Activated CD8-positive, alpha-beta T cell treated with anti-CD3 and anti-CD28 coated beads for 36 hours (primary cell): ENCODE measurements around the gene RETSAT. TPM values are rescaled to one million over a fixed set of nuclear protein-coding genes. Genes with fewer than 3 reads are reported as not detected.
"Not testable (repeated sequence)": the region's sequence is repeated elsewhere in the genome, so short reads cannot be mapped to it uniquely, and the experiment has no call there.

Experiments
- ATAC-seq: fragments of 200-7000 bp; cut with Tn5 transposase; one replicate; pipeline ENCODE4 v1.10.0; 2021; ENCODE audit warnings: mild to moderate bottlenecking, moderate library complexity
- CTCF ChIA-PET: fragments of 350-600 bp; sonication (Branson Sonifier 250); formaldehyde crosslinking; loops from one replicate; lab custom pipeline; 2021; ENCODE audit warnings: antibody characterized with exemption; lab: Charles Lee
- POLR2A ChIA-PET: fragments of 350-600 bp; sonication (Branson Sonifier 250); formaldehyde crosslinking; loops from one replicate; lab custom pipeline; 2021; ENCODE audit warnings: antibody characterized with exemption; lab: Charles Lee
- DNase-seq: peaks from one replicate; pipeline ENCODE4 v3.0.0-alpha.2; 2020
- H3K27ac Mint-ChIP-seq: one replicate; pipeline ENCODE4 v1.8.0; 2021; ENCODE audit warnings: mild to moderate bottlenecking, mixed read lengths
- H3K27me3 Mint-ChIP-seq: one replicate; pipeline ENCODE4 v1.8.0; 2021; ENCODE audit warnings: mixed read lengths
- H3K36me3 Mint-ChIP-seq: one replicate; pipeline ENCODE4 v1.8.0; 2021; ENCODE audit warnings: low read depth, mixed read lengths
- H3K4me1 Mint-ChIP-seq: one replicate; pipeline ENCODE4 v1.8.0; 2021; ENCODE audit warnings: low read depth, mixed read lengths
- H3K4me3 Mint-ChIP-seq: one replicate; pipeline ENCODE4 v1.8.0; 2021; ENCODE audit warnings: mild to moderate bottlenecking, moderate library complexity, mixed read lengths
- H3K9me3 Mint-ChIP-seq: one replicate; pipeline ENCODE4 v1.8.0; 2021; ENCODE audit warnings: mixed read lengths
- intact Hi-C: fragments of 100-400 bp; cut with micrococcal nuclease; formaldehyde crosslinking; loops from one replicate; pipeline ENCODE4 v1.10.0; 2022
- total RNA-seq, 2 experiments: library from RNA; stranded (reverse); gene quantifications; one replicate each; pipeline ENCODE4 v1.2.3, GENCODE V29; 2021
- TF ChIP-seq, protein P1 (sequence below): fragments of 200-600 bp; IDR thresholded peaks from one replicate; pipeline ENCODE4 v1.8.0; 2022; ENCODE audit warnings: antibody characterized with exemption, mild to moderate bottlenecking

RETSAT gene
- total RNA-seq, 2 experiments from 2014 or later, result 21.3 to 22.9 TPM

DNA sequence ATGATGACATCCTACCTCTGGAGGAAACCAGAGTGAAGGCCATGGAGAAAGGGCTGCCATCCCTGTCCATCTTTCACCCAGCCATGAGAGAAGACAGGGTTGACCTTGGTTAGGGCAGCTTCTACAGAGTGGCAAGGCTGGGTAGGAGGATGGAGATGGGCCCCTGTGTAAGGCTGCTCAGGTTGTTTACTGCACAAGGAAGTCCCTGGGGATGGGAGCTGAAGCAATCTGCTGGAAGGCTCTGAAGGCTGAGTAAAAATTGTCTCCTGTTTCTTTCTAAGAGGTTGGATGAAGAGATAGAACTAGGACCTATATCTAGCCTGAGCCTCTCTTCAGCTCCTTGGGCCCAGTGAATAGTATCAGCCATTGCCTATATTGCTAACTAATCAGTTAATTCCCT lies 14.6 kb upstream of the RETSAT start:
- ChIA-PET CTCF (interaction anchor here (2.6 kb wide), 1 partner anchor 14 kb away, joined by 11 read pairs; the partner anchor contains the start of genes ELMOD3 and RETSAT), POLR2A (interaction anchor here (1.4 kb wide), 1 partner anchor 26 kb away, joined by 3 read pairs; no protein-coding TSS in a partner anchor)
- DNase-seq (no peak), ATAC-seq (no peak)
- H3K36me3 Mint-ChIP-seq, result peaks cover 3% of the 10 kb centered on the region
- intact Hi-C loops, result no loop called here
- H3K4me1 Mint-ChIP-seq, result no peaks in the 10 kb centered on the region
- H3K27ac Mint-ChIP-seq, result no peak overlapping the region
- TF ChIP-seq, protein P1, sequence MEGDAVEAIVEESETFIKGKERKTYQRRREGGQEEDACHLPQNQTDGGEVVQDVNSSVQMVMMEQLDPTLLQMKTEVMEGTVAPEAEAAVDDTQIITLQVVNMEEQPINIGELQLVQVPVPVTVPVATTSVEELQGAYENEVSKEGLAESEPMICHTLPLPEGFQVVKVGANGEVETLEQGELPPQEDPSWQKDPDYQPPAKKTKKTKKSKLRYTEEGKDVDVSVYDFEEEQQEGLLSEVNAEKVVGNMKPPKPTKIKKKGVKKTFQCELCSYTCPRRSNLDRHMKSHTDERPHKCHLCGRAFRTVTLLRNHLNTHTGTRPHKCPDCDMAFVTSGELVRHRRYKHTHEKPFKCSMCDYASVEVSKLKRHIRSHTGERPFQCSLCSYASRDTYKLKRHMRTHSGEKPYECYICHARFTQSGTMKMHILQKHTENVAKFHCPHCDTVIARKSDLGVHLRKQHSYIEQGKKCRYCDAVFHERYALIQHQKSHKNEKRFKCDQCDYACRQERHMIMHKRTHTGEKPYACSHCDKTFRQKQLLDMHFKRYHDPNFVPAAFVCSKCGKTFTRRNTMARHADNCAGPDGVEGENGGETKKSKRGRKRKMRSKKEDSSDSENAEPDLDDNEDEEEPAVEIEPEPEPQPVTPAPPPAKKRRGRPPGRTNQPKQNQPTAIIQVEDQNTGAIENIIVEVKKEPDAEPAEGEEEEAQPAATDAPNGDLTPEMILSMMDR, result no peak
- no peaks in the 10 kb centered on the region for H3K27me3 Mint-ChIP-seq
- H3K4me3 Mint-ChIP-seq, result no peak overlapping the region
- no peaks in the 10 kb centered on the region for H3K9me3 Mint-ChIP-seq

DNA sequence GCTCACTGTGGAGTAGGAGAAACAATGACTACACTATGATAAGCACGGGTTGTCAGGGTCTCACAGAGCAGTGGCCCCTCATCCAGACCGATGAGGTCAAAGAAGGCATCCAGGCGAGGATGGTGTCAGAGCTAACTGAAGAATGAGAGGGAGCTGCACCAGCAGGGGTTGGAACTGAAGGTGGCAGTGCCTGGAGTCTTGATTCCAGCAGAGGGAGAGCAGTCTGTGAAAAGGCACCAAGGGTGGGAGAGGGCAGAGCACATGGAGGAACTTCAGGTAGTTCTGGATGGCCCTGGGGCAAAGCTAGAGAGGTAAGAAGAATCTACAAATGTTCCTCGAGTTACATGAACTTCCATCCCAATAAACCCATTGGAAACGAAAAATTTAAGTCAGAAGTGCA lies 12.9 kb upstream of the RETSAT start:
- Mint-ChIP-seq H3K4me1 (no peaks in the 10 kb centered on the region), H3K27ac (no peak overlapping the region), H3K9me3 (no peaks in the 10 kb centered on the region), H3K4me3 (no peak overlapping the region), H3K36me3 (peaks cover 9% of the 10 kb centered on the region), H3K27me3 (no peaks in the 10 kb centered on the region)
- ATAC-seq (no peak), DNase-seq (no peak)
- TF ChIP-seq, protein P1, result no peak
- POLR2A ChIA-PET, result interaction anchor here (0.7 kb wide), 1 partner anchor 145 kb away, joined by 3 read pairs; no protein-coding TSS in a partner anchor
- CTCF ChIA-PET, result interaction anchor here (2.3 kb wide), 1 partner anchor 10 kb away, joined by 6 read pairs; no protein-coding TSS in a partner anchor
- intact Hi-C loops, result no loop called here

DNA sequence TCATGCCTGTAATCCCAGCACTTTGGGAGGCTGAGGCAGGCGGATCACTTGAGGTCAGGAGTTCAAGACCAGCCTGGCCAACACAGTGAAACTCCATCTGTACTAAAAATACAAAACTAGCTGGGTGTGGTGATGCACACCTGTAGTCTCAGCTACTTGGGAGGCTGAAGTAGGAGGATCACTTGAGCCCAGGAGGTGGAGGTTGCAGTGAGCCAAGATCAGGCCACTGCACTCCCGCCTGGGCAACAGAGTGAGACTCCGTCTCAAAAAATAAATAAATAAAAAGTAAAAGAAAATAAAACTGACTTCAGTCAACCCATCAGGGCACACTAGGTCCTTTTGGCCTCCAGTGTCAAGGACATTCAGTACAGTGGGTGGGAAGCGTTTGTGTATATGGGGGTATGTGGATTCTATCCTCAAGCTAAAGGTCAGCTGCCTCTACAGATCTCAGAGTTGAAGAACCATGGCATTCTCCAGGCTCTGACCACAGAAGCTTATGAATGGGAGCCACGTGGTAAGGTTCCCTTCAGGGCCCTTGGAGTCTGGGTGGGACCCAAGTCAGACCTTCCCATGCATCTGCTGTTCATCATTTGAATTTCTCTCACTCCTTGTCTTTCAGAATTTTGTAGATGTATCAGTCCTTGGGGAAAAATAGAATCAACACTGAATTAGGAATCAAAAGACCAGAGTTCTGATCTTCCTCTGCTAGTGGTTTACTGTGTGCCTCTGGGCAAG lies 8.5 kb upstream of the RETSAT start:
- POLR2A ChIA-PET, ATAC-seq, H3K4me1 Mint-ChIP-seq, H3K4me3 Mint-ChIP-seq, DNase-seq, H3K27me3 Mint-ChIP-seq, CTCF ChIA-PET, H3K9me3 Mint-ChIP-seq, intact Hi-C loops, H3K27ac Mint-ChIP-seq: not testable (repeated sequence)
- H3K36me3 Mint-ChIP-seq, result peaks cover 21% of the 10 kb centered on the region

DNA sequence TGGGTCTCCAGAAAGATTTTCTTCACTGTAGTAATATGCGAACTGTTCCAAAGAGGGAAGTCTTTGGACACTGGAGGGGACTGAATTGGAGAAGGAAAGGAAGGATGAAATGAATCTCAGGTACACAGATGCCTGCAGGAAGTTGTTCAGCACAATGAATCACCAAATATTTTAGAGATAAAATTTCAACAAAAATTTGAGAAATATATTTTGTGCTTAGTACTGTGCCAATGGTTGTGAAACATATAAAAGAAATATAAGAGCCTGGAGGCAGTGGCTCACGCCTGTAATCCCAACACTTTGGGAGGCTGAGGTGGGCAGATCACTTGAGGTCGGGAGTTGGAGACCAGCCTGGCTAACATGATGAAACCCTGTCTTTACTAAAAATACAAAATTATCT lies 3.4 kb upstream of the RETSAT start:
- CTCF ChIA-PET, result interaction anchor here (1.0 to 1.2 kb wide), 3 partner anchors 8 to 62 kb away, joined by 3 to 6 read pairs (median 4); no protein-coding TSS in a partner anchor
- Mint-ChIP-seq H3K27ac (no peak overlapping the region), H3K9me3 (no peaks in the 10 kb centered on the region), H3K4me3 (no peak overlapping the region), H3K36me3 (peaks cover 23% of the 10 kb centered on the region), H3K4me1 (peaks cover 31% of the 10 kb centered on the region), H3K27me3 (no peaks in the 10 kb centered on the region)
- intact Hi-C loops, result no loop called here
- DNase-seq, result no peak
- TF ChIP-seq, protein P1, result no peak
- ATAC-seq, result no peak
- POLR2A ChIA-PET, result interaction anchor here (5.4 kb wide), 1 partner anchor 31 kb away, joined by 59 read pairs; the partner anchor contains the start of gene TGOLN2

DNA sequence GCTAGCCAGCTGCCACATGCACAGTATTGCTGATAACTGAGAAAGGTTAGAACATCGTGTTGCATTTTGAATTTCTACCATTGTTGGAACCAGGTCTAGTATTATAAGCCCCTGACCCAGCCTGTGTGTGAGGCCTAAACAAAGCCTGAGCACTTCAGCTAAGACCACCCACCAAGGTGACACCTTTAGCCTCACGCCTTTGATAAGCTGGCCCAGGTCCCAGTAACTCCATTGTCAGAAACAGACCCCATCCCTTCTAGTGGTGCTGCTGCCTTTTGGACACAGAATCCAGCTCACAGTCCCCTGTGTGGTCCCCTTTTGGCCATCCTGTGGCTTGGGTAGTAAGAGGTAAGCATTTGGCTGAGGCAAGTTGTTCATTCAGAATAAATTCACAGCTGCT lies 1.9 kb upstream of the RETSAT start:
- no peaks in the 10 kb centered on the region for H3K9me3 Mint-ChIP-seq
- ATAC-seq (no peak), DNase-seq (no peak)
- H3K36me3 Mint-ChIP-seq, result peaks cover 21% of the 10 kb centered on the region
- no peaks in the 10 kb centered on the region for H3K27me3 Mint-ChIP-seq
- intact Hi-C loops, result no loop called here
- H3K27ac Mint-ChIP-seq, result no peak overlapping the region
- H3K4me3 Mint-ChIP-seq, result no peak overlapping the region
- peaks cover 38% of the 10 kb centered on the region for H3K4me1 Mint-ChIP-seq
- POLR2A ChIA-PET, result interaction anchor here (0.9 to 5.4 kb wide), 4 partner anchors 10 to 186 kb away, joined by 3 to 59 read pairs (median 13); partner anchors contain the start of genes MAT2A and TGOLN2
- TF ChIP-seq, protein P1, result no peak
- CTCF ChIA-PET, result interaction anchor here (2.4 kb wide), 1 partner anchor 14 kb away, joined by 11 read pairs; no protein-coding TSS in a partner anchor
